CD14-positive monocyte (primary cell): ENCODE measurements around the gene SYNE2. TPM values are rescaled to one million over a fixed set of nuclear protein-coding genes. Genes with fewer than 3 reads are reported as not detected.

Experiments
- DNase-seq, 3 donors: peaks; one replicate each; pipeline ENCODE4 v3.0.0-alpha.2; 2011 to 2022
- H2AFZ ChIP-seq: 2 replicates; pipeline ENCODE4 v1.6.0; 2012; ENCODE audit warnings: mild to moderate bottlenecking, low read depth, low read length, inconsistent platforms; ENCODE audit not compliant: insufficient read depth, poor library complexity, severe bottlenecking
- H3K27ac ChIP-seq, 2 donors: 1 replicate in 1 of 2; 2 replicates in 1 of 2; pipeline ENCODE4 v1.5.1; 2012 to 2013; ENCODE audit warnings: low read length in 2 of 2, control low read depth in 1 of 2, inconsistent platforms in 1 of 2, low read depth in 1 of 2, mild to moderate bottlenecking in 1 of 2
- H3K27me3 ChIP-seq, 2 donors: one replicate each; pipeline versions ENCODE4 v1.6.0 to v1.6.1; 2011 to 2013; ENCODE audit warnings: low read length in 2 of 2; ENCODE audit not compliant: control insufficient read depth in 2 of 2, insufficient read depth in 2 of 2
- H3K36me3 ChIP-seq, 2 donors: replicated peaks in 1 of 2; 1 replicate in 1 of 2; 2 replicates in 1 of 2; pipeline versions ENCODE4 v1.5.1 to v1.6.1; 2012 to 2013; ENCODE audit warnings: low read length in 2 of 2, control low read depth in 1 of 2, inconsistent platforms in 1 of 2, mild to moderate bottlenecking in 1 of 2; ENCODE audit not compliant: insufficient read depth in 2 of 2, control insufficient read depth in 1 of 2
- H3K4me1 ChIP-seq, 2 donors: 1 replicate in 1 of 2; 2 replicates in 1 of 2; pipeline versions ENCODE4 v1.5.1 to v1.6.1; 2012 to 2013; ENCODE audit warnings: low read length in 2 of 2, control low read depth in 1 of 2, inconsistent platforms in 1 of 2, mild to moderate bottlenecking in 1 of 2, moderate library complexity in 1 of 2; ENCODE audit not compliant: insufficient read depth in 2 of 2, control insufficient read depth in 1 of 2
- H3K4me2 ChIP-seq: replicated peaks from 2 replicates; pipeline ENCODE3; 2012; ENCODE audit warnings: low read length, moderate library complexity, mild to moderate bottlenecking; ENCODE audit not compliant: poor library complexity, severe bottlenecking; ENCODE audit errors: extremely low read depth
- H3K4me3 ChIP-seq, 3 experiments: fragments of 200-600 bp in 1 of 3; sonication (generic) in 1 of 3; replicated peaks in 1 of 3; 1 replicate in 2 of 3; 2 replicates in 1 of 3; pipeline ENCODE4 v1.5.1; 2011 to 2013; ENCODE audit warnings: low read length in 3 of 3, mild to moderate bottlenecking in 3 of 3, control low read depth in 2 of 3, low read depth in 2 of 3, inconsistent platforms in 1 of 3, moderate library complexity in 1 of 3
- H3K79me2 ChIP-seq: 2 replicates; pipeline ENCODE4 v1.6.0; 2012; ENCODE audit warnings: mild to moderate bottlenecking, control low read depth, inconsistent platforms, low read length, moderate library complexity; ENCODE audit not compliant: insufficient read depth
- H3K9ac ChIP-seq: 2 replicates; pipeline ENCODE4 v1.6.0; 2017; ENCODE audit warnings: low read length, mild to moderate bottlenecking; ENCODE audit not compliant: insufficient read depth, poor library complexity, severe bottlenecking
- H3K9me3 ChIP-seq, 2 donors: replicated peaks in 1 of 2; 1 replicate in 1 of 2; 2 replicates in 1 of 2; pipeline versions ENCODE4 v1.5.1 to v1.6.1; 2012 to 2013; ENCODE audit warnings: low read length in 2 of 2, control low read depth in 1 of 2; ENCODE audit not compliant: control insufficient read depth in 1 of 2, insufficient read depth in 1 of 2
- H4K20me1 ChIP-seq: 2 replicates; pipeline ENCODE4 v1.6.0; 2012; ENCODE audit warnings: mild to moderate bottlenecking, low read length, control low read depth, moderate library complexity; ENCODE audit not compliant: insufficient read depth
- H3K27ac Mint-ChIP-seq, 7 donors: one replicate each; pipeline ENCODE4 v1.8.0; 2020; ENCODE audit warnings: mild to moderate bottlenecking in 7 of 7, mixed read lengths in 7 of 7, moderate library complexity in 6 of 7, inconsistent platforms in 2 of 7
- H3K27me3 Mint-ChIP-seq, 3 donors: one replicate each; pipeline ENCODE4 v1.8.0; 2021 to 2022; ENCODE audit warnings: low read depth in 3 of 3, mild to moderate bottlenecking in 3 of 3, mixed read lengths in 3 of 3, moderate library complexity in 3 of 3, inconsistent platforms in 1 of 3
- H3K36me3 Mint-ChIP-seq, 2 donors: one replicate each; pipeline ENCODE4 v1.8.0; 2020; ENCODE audit warnings: mixed read lengths in 2 of 2, inconsistent platforms in 1 of 2, mild to moderate bottlenecking in 1 of 2
- H3K4me1 Mint-ChIP-seq: one replicate; pipeline ENCODE4 v1.8.0; 2020; ENCODE audit warnings: mild to moderate bottlenecking, mixed read lengths
- H3K4me3 Mint-ChIP-seq, 2 donors: one replicate each; pipeline ENCODE4 v1.8.0; 2020; ENCODE audit warnings: mild to moderate bottlenecking in 2 of 2, mixed read lengths in 2 of 2, moderate library complexity in 1 of 2
- H3K9me3 Mint-ChIP-seq, 7 donors: one replicate each; pipeline ENCODE4 v1.8.0; 2020 to 2022; ENCODE audit warnings: mixed read lengths in 7 of 7, mild to moderate bottlenecking in 6 of 7, moderate library complexity in 6 of 7, inconsistent platforms in 2 of 7
- WGBS: methylation state at CpG from one replicate; pipeline ENCODE4 v1.1.5; 2013; ENCODE audit warnings: missing lambda C conversion rate; ENCODE audit not compliant: insufficient coverage; 5-methylcytosine and 5-hydroxymethylcytosine counted together
- intact Hi-C, 2 donors: fragments of 100-400 bp; cut with micrococcal nuclease; formaldehyde crosslinking; loops; one replicate each; pipeline versions ENCODE4 v1.15.0 to v1.15.1; 2023
- polyA plus RNA-seq, 3 donors: library from polyadenylated mRNA; depleted of rRNA in 1 of 3; unstranded in 2 of 3; stranded (reverse) in 1 of 3; fragments of 300-500 nt in 2 of 3; fragments of >200 nt in 1 of 3; fragmentation: Illumina TruSeq in 2 of 3; gene quantifications; 1 replicate in 2 of 3; 2 replicates in 1 of 3; pipeline ENCODE4 v1.2.3, GENCODE V29; 2012 to 2021
- TF ChIP-seq, protein P1 (sequence below): fragments of 200-600 bp; IDR thresholded peaks from one replicate; pipeline ENCODE4 v1.8.0; 2022; ENCODE audit warnings: antibody characterized with exemption, mild to moderate bottlenecking

Gene SYNE2
- polyA plus RNA-seq, 3 donors = 0.06 to 0.46 (median 0.44) TPM

DNA sequence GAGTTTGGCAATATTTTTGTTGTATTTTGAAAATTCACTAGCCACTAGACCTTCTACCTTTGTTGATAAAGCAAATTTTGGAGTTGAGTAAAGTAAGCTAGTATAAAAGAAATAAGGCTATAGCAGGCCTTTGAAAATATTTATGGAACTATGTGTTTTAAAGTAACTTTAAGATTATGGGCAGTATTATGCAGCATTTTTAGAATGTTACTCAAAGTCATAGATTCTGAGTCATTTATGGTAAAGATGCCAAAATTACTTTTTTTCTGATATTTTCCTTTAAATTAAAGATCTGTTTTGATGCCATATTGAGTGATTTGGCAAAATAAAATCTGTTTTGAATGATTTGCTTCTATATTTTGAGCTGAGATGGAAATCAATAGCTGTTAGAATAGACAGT is 57.2 kb downstream of the SYNE2 start:
- Mint-ChIP-seq H3K9me3 (peaks cover 0 to 13% (median 7%) of the 10 kb centered on the region in 7 donors), H3K27me3 (peaks cover 80 to 88% (median 85%) of the 10 kb centered on the region in 3 donors), H3K4me1 (peaks cover 3% of the 10 kb centered on the region), H3K4me3 (peak overlapping the region in 1 of 2 donors; percentile 78), H3K27ac (no peak overlapping the region), H3K36me3 (no peaks in the 10 kb centered on the region)
- no peak overlapping the region for H3K4me2 ChIP-seq
- H3K79me2 ChIP-seq = no peaks in the 10 kb centered on the region
- TF ChIP-seq, protein P1, sequence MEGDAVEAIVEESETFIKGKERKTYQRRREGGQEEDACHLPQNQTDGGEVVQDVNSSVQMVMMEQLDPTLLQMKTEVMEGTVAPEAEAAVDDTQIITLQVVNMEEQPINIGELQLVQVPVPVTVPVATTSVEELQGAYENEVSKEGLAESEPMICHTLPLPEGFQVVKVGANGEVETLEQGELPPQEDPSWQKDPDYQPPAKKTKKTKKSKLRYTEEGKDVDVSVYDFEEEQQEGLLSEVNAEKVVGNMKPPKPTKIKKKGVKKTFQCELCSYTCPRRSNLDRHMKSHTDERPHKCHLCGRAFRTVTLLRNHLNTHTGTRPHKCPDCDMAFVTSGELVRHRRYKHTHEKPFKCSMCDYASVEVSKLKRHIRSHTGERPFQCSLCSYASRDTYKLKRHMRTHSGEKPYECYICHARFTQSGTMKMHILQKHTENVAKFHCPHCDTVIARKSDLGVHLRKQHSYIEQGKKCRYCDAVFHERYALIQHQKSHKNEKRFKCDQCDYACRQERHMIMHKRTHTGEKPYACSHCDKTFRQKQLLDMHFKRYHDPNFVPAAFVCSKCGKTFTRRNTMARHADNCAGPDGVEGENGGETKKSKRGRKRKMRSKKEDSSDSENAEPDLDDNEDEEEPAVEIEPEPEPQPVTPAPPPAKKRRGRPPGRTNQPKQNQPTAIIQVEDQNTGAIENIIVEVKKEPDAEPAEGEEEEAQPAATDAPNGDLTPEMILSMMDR = no peak
- no peaks in the 10 kb centered on the region for H3K36me3 ChIP-seq
- peaks cover 83 to 94% of the 10 kb centered on the region in 2 donors for H3K27me3 ChIP-seq
- no peak overlapping the region for H3K4me3 ChIP-seq
- H3K9me3 ChIP-seq = peaks cover 0 to 7% of the 10 kb centered on the region in 2 donors
- DNase-seq = no peak
- no peaks in the 10 kb centered on the region for H3K4me1 ChIP-seq
- H3K27ac ChIP-seq = no peak overlapping the region
- H3K9ac ChIP-seq = no peak overlapping the region
- no peaks in the 10 kb centered on the region for H4K20me1 ChIP-seq
- intact Hi-C loops = no loop called here
- no peak overlapping the region for H2AFZ ChIP-seq

GRCh38 chr14:63910583-63911363 is 58.0 kb downstream of the SYNE2 start:
- Histone ChIP-seq H3K79me2 (no peaks in the 10 kb centered on the region), H3K9me3 (no peaks in the 10 kb centered on the region), H3K27me3 (peaks cover 82 to 94% of the 10 kb centered on the region in 2 donors), H3K4me3 (no peak overlapping the region), H3K4me2 (no peak overlapping the region), H3K9ac (no peak overlapping the region), H4K20me1 (no peaks in the 10 kb centered on the region), H2AFZ (no peak overlapping the region), H3K27ac (no peak overlapping the region), H3K36me3 (no peaks in the 10 kb centered on the region), H3K4me1 (no peaks in the 10 kb centered on the region)
- WGBS = 87% methylated on average over 4 of the region's 7 CpGs
- H3K27ac Mint-ChIP-seq = no peak overlapping the region
- TF ChIP-seq, protein P1 = no peak
- H3K36me3 Mint-ChIP-seq = no peaks in the 10 kb centered on the region
- DNase-seq = no peak
- peaks cover 3% of the 10 kb centered on the region for H3K4me1 Mint-ChIP-seq
- H3K4me3 Mint-ChIP-seq = peak overlapping the region in 1 of 2 donors; percentile 39
- H3K27me3 Mint-ChIP-seq = peaks cover 72 to 80% (median 77%) of the 10 kb centered on the region in 3 donors
- intact Hi-C loops = no loop called here
- H3K9me3 Mint-ChIP-seq = peaks cover 0 to 9% (median 4%) of the 10 kb centered on the region in 7 donors
